OCI-LY3 (cell line): ENCODE results near the gene DMGDH.

Source experiments
- H2AFZ ChIP-seq: fragments of 200-600, 300-600 bp; shearing (Covaris generic); 2 replicates; pipeline ENCODE4 v1.6.0; 2014; ENCODE audit warnings: antibody characterized with exemption, low read depth, low read length
- H3K27ac ChIP-seq: fragments of 200-600, 300-600 bp; sonication (generic); 2 replicates; pipeline ENCODE4 v1.5.1; 2014; ENCODE audit warnings: mild to moderate bottlenecking, low read length, moderate library complexity, mixed read lengths
- H3K27me3 ChIP-seq: fragments of 200-600, 300-600 bp; sonication (generic); 2 replicates; pipeline ENCODE4 v1.6.1; 2014; ENCODE audit warnings: low read depth, low read length, mixed read lengths
- H3K36me3 ChIP-seq: fragments of 200-600, 300-600 bp; sonication (generic); replicated peaks from 2 replicates; pipeline ENCODE3; 2014; ENCODE audit warnings: low read depth, low read length, mixed read lengths
- H3K4me1 ChIP-seq: fragments of 300-600, 200-600 bp; sonication (generic); 2 replicates; pipeline ENCODE4 v1.6.1; 2014; ENCODE audit warnings: low read length, mixed read lengths
- H3K4me2 ChIP-seq: fragments of 200-600, 300-600 bp; sonication (generic); 2 replicates; pipeline ENCODE4 v1.6.1; 2014; ENCODE audit warnings: low read length, mixed read lengths
- H3K4me3 ChIP-seq: fragments of 300-600, 200-600 bp; sonication (generic); 2 replicates; pipeline ENCODE4 v1.5.1; 2014; ENCODE audit warnings: antibody characterized with exemption, mild to moderate bottlenecking, low read length, moderate library complexity
- H3K79me2 ChIP-seq: fragments of 300-600, 200-600 bp; shearing (Covaris generic); 2 replicates; pipeline ENCODE4 v1.6.1; 2014; ENCODE audit warnings: mild to moderate bottlenecking, low read length, mixed read lengths
- H3K9ac ChIP-seq: fragments of 300-600, 200-600 bp; shearing (Covaris generic); 2 replicates; pipeline ENCODE4 v1.6.0; 2014; ENCODE audit warnings: mild to moderate bottlenecking, low read length, moderate library complexity
- H3K9me3 ChIP-seq: fragments of 200-600, 300-600 bp; shearing (Covaris generic); 2 replicates; pipeline ENCODE4 v1.6.1; 2014; ENCODE audit warnings: low read length, mixed read lengths; ENCODE audit not compliant: insufficient read depth
- H4K20me1 ChIP-seq: fragments of 200-600, 300-600 bp; sonication (generic); 2 replicates; pipeline ENCODE4 v1.6.1; 2016; ENCODE audit warnings: low read length, mixed read lengths; ENCODE audit not compliant: insufficient read depth
- CTCF ChIP-seq: fragments of 200-600, 300-600 bp; sonication (generic); IDR thresholded peaks from 2 replicates; pipeline ENCODE4 v1.5.1; 2014; ENCODE audit warnings: antibody characterized with exemption, low read length, low read depth
- EZH2phosphoT487 ChIP-seq: fragments of 200-600 bp; shearing (Covaris generic); IDR thresholded peaks from 2 replicates; pipeline ENCODE4 v1.6.1; 2018; ENCODE audit warnings: antibody characterized with exemption, mixed run types, low read depth

The DMGDH gene

DNA sequence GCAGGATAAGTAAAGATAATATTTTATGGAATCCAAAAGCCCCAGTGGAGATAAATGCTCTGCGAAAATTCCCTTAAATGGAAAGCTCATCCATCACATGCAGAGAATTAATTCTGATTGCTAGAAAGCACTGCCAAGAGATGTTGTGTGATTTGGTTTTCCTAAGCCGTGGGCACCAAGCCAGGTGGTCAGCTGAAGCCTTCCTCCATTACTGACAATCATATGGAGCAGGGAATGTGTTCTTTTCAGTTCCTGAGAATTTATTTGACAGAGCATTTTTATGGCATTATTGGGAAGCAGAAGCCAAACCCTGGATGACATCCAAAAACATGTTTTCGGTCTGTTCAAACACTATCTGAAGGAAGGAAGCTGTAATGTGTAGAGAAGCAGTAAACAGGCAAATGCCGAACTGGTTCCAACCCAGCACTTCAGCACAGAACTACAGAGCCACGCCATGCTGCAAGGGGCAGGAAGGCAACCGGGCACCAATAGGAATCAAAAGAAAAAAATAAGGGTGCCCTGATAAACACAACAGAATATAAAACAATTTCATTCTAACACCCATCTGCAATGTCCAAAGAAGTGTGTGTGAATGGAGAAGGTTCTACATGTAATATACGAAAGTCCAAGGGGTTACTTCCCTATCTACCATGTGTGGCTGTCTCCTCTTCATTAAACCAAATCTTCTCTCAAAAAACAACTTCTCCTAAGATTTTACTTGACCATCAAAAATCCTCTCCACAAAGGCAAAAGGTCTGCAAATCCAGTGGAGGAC is 96.6 kb downstream of the DMGDH start:
- Histone ChIP-seq H3K36me3 (peaks cover 3% of the 10 kb centered on the region), H3K9me3 (no peaks in the 10 kb centered on the region), H3K4me1 (peaks cover 18% of the 10 kb centered on the region), H3K4me2 (no peak overlapping the region), H2AFZ (no peak overlapping the region), H3K27ac (no peak overlapping the region), H3K9ac (no peak overlapping the region), H3K4me3 (no peak overlapping the region), H3K79me2 (peaks cover 34% of the 10 kb centered on the region), H4K20me1 (peaks cover 6% of the 10 kb centered on the region), H3K27me3 (no peaks in the 10 kb centered on the region)
- TF ChIP-seq CTCF, result no peak
- TF ChIP-seq EZH2phosphoT487, result no peak

- no peaks in the 10 kb centered on the region for H3K9me3 ChIP-seq
- no peak for TF ChIP-seq CTCF
- no peak for TF ChIP-seq EZH2phosphoT487
- H3K27ac ChIP-seq, result no peak overlapping the region
- H3K9ac ChIP-seq, result no peak overlapping the region
- H3K4me3 ChIP-seq, result no peak overlapping the region
- H3K36me3 ChIP-seq, result peaks cover 3% of the 10 kb centered on the region
- no peak overlapping the region for H2AFZ ChIP-seq
- H3K79me2 ChIP-seq, result peaks cover 26% of the 10 kb centered on the region
- H3K4me1 ChIP-seq, result peaks cover 11% of the 10 kb centered on the region
- no peak overlapping the region for H3K4me2 ChIP-seq
- H3K27me3 ChIP-seq, result no peaks in the 10 kb centered on the region
- peaks cover 6% of the 10 kb centered on the region for H4K20me1 ChIP-seq
These were observed 97.5 kb downstream of the DMGDH start for GRCh38 chr5:78971998-78972397.

- Histone ChIP-seq H3K4me3 (no peak overlapping the region), H2AFZ (no peak overlapping the region), H3K4me1 (peaks cover 6% of the 10 kb centered on the region), H3K27me3 (no peaks in the 10 kb centered on the region), H3K79me2 (peaks cover 10% of the 10 kb centered on the region; the same call in 1 of the 2 replicates), H4K20me1 (peaks cover 3% of the 10 kb centered on the region), H3K27ac (no peak overlapping the region), H3K9me3 (no peaks in the 10 kb centered on the region), H3K4me2 (no peak overlapping the region), H3K9ac (no peak overlapping the region), H3K36me3 (peaks cover 11% of the 10 kb centered on the region)
- TF ChIP-seq EZH2phosphoT487 (no peak), CTCF (no peak)
These were observed 100.7 kb downstream of the DMGDH start for GRCh38 chr5:78968781-78969180.

DNA sequence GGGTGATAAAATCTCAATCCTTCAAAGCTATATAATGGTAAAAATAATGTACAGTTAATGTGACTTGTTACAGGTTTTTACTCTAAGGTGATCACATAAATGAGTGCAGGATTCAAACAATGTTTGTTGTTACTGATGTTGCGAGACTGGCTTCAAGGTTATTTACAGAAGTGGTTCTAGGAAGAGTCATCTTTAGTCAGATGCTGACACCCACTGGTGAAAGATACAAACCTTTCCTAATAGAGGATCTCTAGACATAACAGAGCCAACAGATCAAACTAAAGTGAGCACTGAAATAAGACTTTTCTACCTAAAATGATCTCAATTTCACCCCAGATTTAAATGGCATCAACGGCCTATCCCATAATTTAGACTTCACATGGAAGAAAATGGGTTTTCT is 104.6 kb downstream of the DMGDH start:
- Histone ChIP-seq H3K27me3 (no peaks in the 10 kb centered on the region), H2AFZ (no peak overlapping the region), H3K36me3 (peaks cover 18% of the 10 kb centered on the region), H3K4me3 (no peak overlapping the region), H4K20me1 (no peaks in the 10 kb centered on the region), H3K27ac (no peak overlapping the region), H3K9ac (no peak overlapping the region), H3K9me3 (no peaks in the 10 kb centered on the region), H3K4me2 (no peak overlapping the region), H3K4me1 (peaks cover 3% of the 10 kb centered on the region; the same call in 1 of the 2 replicates), H3K79me2 (no peaks in the 10 kb centered on the region)
- TF ChIP-seq EZH2phosphoT487 (no peak), CTCF (peak; percentile 48)
